Mesenchymal stem cell (in vitro differentiated cells and primary cell): ENCODE measurements around the gene SERPINA12.
"Not testable (repeated sequence)": the region's sequence is repeated elsewhere in the genome, so short reads cannot be mapped to it uniquely, and the experiment has no call there.

Experiments used
- DNase-seq: peaks from one replicate; pipeline ENCODE4 v3.0.0-alpha.2; 2013
- H2AFZ ChIP-seq: one replicate; pipeline ENCODE4 v1.6.1; 2013; ENCODE audit warnings: low read depth, mild to moderate bottlenecking, control low read depth, inconsistent platforms, low read length, moderate library complexity
- H2AK5ac ChIP-seq: 2 replicates; pipeline ENCODE4 v1.6.1; 2013; ENCODE audit warnings: low read length, moderate library complexity, mild to moderate bottlenecking, inconsistent platforms; ENCODE audit not compliant: severe bottlenecking
- H2BK120ac ChIP-seq: one replicate; pipeline ENCODE4 v1.6.1; 2013; ENCODE audit warnings: low read depth, mild to moderate bottlenecking, inconsistent platforms, low read length, moderate library complexity
- H2BK12ac ChIP-seq, 2 experiments: one replicate each; pipeline ENCODE4 v1.6.1; 2013; ENCODE audit warnings: inconsistent platforms in 2 of 2, low read length in 2 of 2, mild to moderate bottlenecking in 2 of 2, moderate library complexity in 2 of 2, control low read depth in 1 of 2
- H2BK15ac ChIP-seq: one replicate; pipeline ENCODE4 v1.6.1; 2013; ENCODE audit warnings: mild to moderate bottlenecking, low read depth, inconsistent platforms; ENCODE audit not compliant: poor library complexity, severe bottlenecking
- H2BK5ac ChIP-seq: 2 replicates; pipeline ENCODE4 v1.6.1; 2013; ENCODE audit warnings: low read depth, mild to moderate bottlenecking, low read length, control low read depth, inconsistent platforms; ENCODE audit not compliant: poor library complexity, severe bottlenecking
- H3K14ac ChIP-seq, 2 experiments: one replicate each; pipeline ENCODE4 v1.6.1; 2013; ENCODE audit warnings: inconsistent platforms in 2 of 2, low read length in 2 of 2, control low read depth in 1 of 2, mild to moderate bottlenecking in 1 of 2, moderate library complexity in 1 of 2
- H3K18ac ChIP-seq, 2 experiments: one replicate each; pipeline ENCODE4 v1.6.1; 2013; ENCODE audit warnings: inconsistent platforms in 2 of 2, low read length in 2 of 2, control low read depth in 1 of 2, low read depth in 1 of 2, mild to moderate bottlenecking in 1 of 2
- H3K23ac ChIP-seq, 2 experiments: one replicate each; pipeline ENCODE4 v1.6.1; 2013; ENCODE audit warnings: inconsistent platforms in 2 of 2, low read length in 2 of 2, mild to moderate bottlenecking in 2 of 2, moderate library complexity in 2 of 2, control low read depth in 1 of 2
- H3K27ac ChIP-seq: 2 replicates; pipeline ENCODE4 v1.5.1; 2013; ENCODE audit warnings: mild to moderate bottlenecking, moderate library complexity, low read length, control low read depth, inconsistent platforms; ENCODE audit not compliant: poor library complexity, severe bottlenecking
- H3K27me3 ChIP-seq, 2 experiments: 2 replicates each; pipeline versions ENCODE4 v1.6.1 to v1.7.0; 2013; ENCODE audit warnings: low read length in 2 of 2, mild to moderate bottlenecking in 2 of 2, moderate library complexity in 2 of 2, control low read depth in 1 of 2, inconsistent platforms in 1 of 2; ENCODE audit not compliant: control insufficient read depth in 1 of 2, insufficient read depth in 1 of 2
- H3K36me3 ChIP-seq, 2 experiments: 2 replicates each; pipeline versions ENCODE4 v1.6.1 to v1.7.0; 2013; ENCODE audit warnings: low read length in 2 of 2, control low read depth in 1 of 2, inconsistent platforms in 1 of 2, low read depth in 1 of 2, mild to moderate bottlenecking in 1 of 2; ENCODE audit not compliant: insufficient read depth in 2 of 2, control insufficient read depth in 1 of 2
- H3K4ac ChIP-seq, 2 experiments: one replicate each; pipeline ENCODE4 v1.6.1; 2013; ENCODE audit warnings: inconsistent platforms in 2 of 2, low read length in 2 of 2, mild to moderate bottlenecking in 2 of 2, moderate library complexity in 2 of 2, control low read depth in 1 of 2, low read depth in 1 of 2
- H3K4me1 ChIP-seq: 2 replicates; pipeline ENCODE4 v1.6.1; 2013; ENCODE audit warnings: low read depth, low read length, control low read depth; ENCODE audit not compliant: control insufficient read depth, insufficient read depth
- H3K4me2 ChIP-seq: 2 replicates; pipeline ENCODE4 v1.6.1; 2013; ENCODE audit warnings: low read length, mild to moderate bottlenecking, inconsistent platforms; ENCODE audit not compliant: poor library complexity, severe bottlenecking
- H3K4me3 ChIP-seq, 2 experiments: 2 replicates each; pipeline versions ENCODE4 v1.5.1 to v1.7.0; 2013; ENCODE audit warnings: low read length in 2 of 2, mild to moderate bottlenecking in 2 of 2, control low read depth in 1 of 2, low read depth in 1 of 2; ENCODE audit not compliant: insufficient read depth in 1 of 2
- H3K79me1 ChIP-seq: replicated peaks from 2 replicates; pipeline ENCODE4 v1.6.1; 2013; ENCODE audit warnings: mild to moderate bottlenecking, control low read depth, low read length, inconsistent platforms; ENCODE audit not compliant: poor library complexity, severe bottlenecking
- H3K9ac ChIP-seq: 2 replicates; pipeline ENCODE4 v1.7.0; 2013; ENCODE audit warnings: mild to moderate bottlenecking, low read length, moderate library complexity
- H3K9me3 ChIP-seq: 2 replicates; pipeline ENCODE4 v1.7.0; 2013; ENCODE audit warnings: mild to moderate bottlenecking, low read length; ENCODE audit not compliant: control insufficient read depth
- H4K8ac ChIP-seq: one replicate; pipeline ENCODE4 v1.6.1; 2013; ENCODE audit warnings: inconsistent platforms, mild to moderate bottlenecking, low read length, moderate library complexity
- H4K91ac ChIP-seq: one replicate; pipeline ENCODE4 v1.6.1; 2013; ENCODE audit warnings: mild to moderate bottlenecking, low read length, inconsistent platforms
- WGBS: methylation state at CpG from one replicate; pipeline ENCODE4 v1.1.7; 2013; ENCODE audit warnings: mixed read lengths; 5-methylcytosine and 5-hydroxymethylcytosine counted together

SERPINA12 gene

GRCh38 chr14:94510481-94510880 lies 1.2 kb upstream of the SERPINA12 start:
- H4K8ac ChIP-seq, H3K14ac ChIP-seq, H3K4ac ChIP-seq, H3K18ac ChIP-seq, H3K9me3 ChIP-seq, H2BK5ac ChIP-seq, H3K4me2 ChIP-seq, H3K4me3 ChIP-seq, H4K91ac ChIP-seq, DNase-seq, H3K23ac ChIP-seq, H2BK120ac ChIP-seq, H3K27ac ChIP-seq, H3K9ac ChIP-seq, H2AK5ac ChIP-seq, H3K4me1 ChIP-seq, H2BK15ac ChIP-seq, H2BK12ac ChIP-seq, H3K79me1 ChIP-seq, H2AFZ ChIP-seq, H3K36me3 ChIP-seq: not testable (repeated sequence)
- WGBS = 66% methylated on average over 2 of the region's 2 CpGs
- H3K27me3 ChIP-seq = peaks cover 0 to 31% of the 10 kb centered on the region in 2 experiments

GRCh38 chr14:94505641-94506040 lies 3.6 kb downstream of the SERPINA12 start:
- H3K4me1 ChIP-seq = no peaks in the 10 kb centered on the region
- no peak overlapping the region for H3K23ac ChIP-seq
- no peak overlapping the region for H2BK12ac ChIP-seq
- no peak for DNase-seq
- no peak overlapping the region for H3K18ac ChIP-seq
- no peak overlapping the region for H3K9ac ChIP-seq
- H3K4me3 ChIP-seq = no peak overlapping the region
- no peak overlapping the region for H3K4me2 ChIP-seq
- no peak overlapping the region for H2AK5ac ChIP-seq
- H2BK5ac ChIP-seq = no peak overlapping the region
- H4K8ac ChIP-seq = no peak overlapping the region
- H4K91ac ChIP-seq = no peak overlapping the region
- no peaks in the 10 kb centered on the region for H3K36me3 ChIP-seq
- H3K14ac ChIP-seq = no peak overlapping the region
- no peaks in the 10 kb centered on the region for H3K9me3 ChIP-seq
- H3K27me3 ChIP-seq = peaks cover 0 to 52% of the 10 kb centered on the region in 2 experiments
- no peak overlapping the region for H2BK15ac ChIP-seq
- WGBS = 85% methylated on average over 8 of the region's 8 CpGs
- H3K27ac ChIP-seq = no peak overlapping the region
- no peak overlapping the region for H2BK120ac ChIP-seq
- no peaks in the 10 kb centered on the region for H3K79me1 ChIP-seq
- H3K4ac ChIP-seq = no peak overlapping the region
- no peak overlapping the region for H2AFZ ChIP-seq

GRCh38 chr14:94505206-94505605 lies 4.1 kb downstream of the SERPINA12 start:
- H3K18ac ChIP-seq = no peak overlapping the region
- no peak overlapping the region for H3K4me2 ChIP-seq
- H3K27me3 ChIP-seq = peaks cover 0 to 56% of the 10 kb centered on the region in 2 experiments
- no peak overlapping the region for H2AK5ac ChIP-seq
- no peak overlapping the region for H3K9ac ChIP-seq
- H3K27ac ChIP-seq = no peak overlapping the region
- no peak overlapping the region for H2AFZ ChIP-seq
- H3K4me3 ChIP-seq = no peak overlapping the region
- H3K14ac ChIP-seq = no peak overlapping the region
- H3K4me1 ChIP-seq = no peaks in the 10 kb centered on the region
- WGBS = 77% methylated on average over 4 of the region's 4 CpGs
- H3K4ac ChIP-seq = no peak overlapping the region
- H4K91ac ChIP-seq = no peak overlapping the region
- no peak overlapping the region for H3K23ac ChIP-seq
- no peaks in the 10 kb centered on the region for H3K79me1 ChIP-seq
- no peaks in the 10 kb centered on the region for H3K9me3 ChIP-seq
- no peak overlapping the region for H2BK120ac ChIP-seq
- no peak overlapping the region for H2BK5ac ChIP-seq
- H2BK12ac ChIP-seq = no peak overlapping the region
- no peak overlapping the region for H4K8ac ChIP-seq
- H2BK15ac ChIP-seq = no peak overlapping the region
- DNase-seq = no peak
- no peaks in the 10 kb centered on the region for H3K36me3 ChIP-seq

- H3K18ac ChIP-seq = no peak overlapping the region
- no peak overlapping the region for H2AFZ ChIP-seq
- no peak overlapping the region for H3K23ac ChIP-seq
- H3K9me3 ChIP-seq = no peaks in the 10 kb centered on the region
- H3K4me1 ChIP-seq = no peaks in the 10 kb centered on the region
- H2BK120ac ChIP-seq = no peak overlapping the region
- H3K27ac ChIP-seq = no peak overlapping the region
- no peak overlapping the region for H2BK5ac ChIP-seq
- no peak overlapping the region for H3K14ac ChIP-seq
- no peak overlapping the region for H3K4me2 ChIP-seq
- H2AK5ac ChIP-seq = no peak overlapping the region
- no peak overlapping the region for H2BK12ac ChIP-seq
- H3K79me1 ChIP-seq = no peaks in the 10 kb centered on the region
- 84% methylated on average over 12 of the region's 16 CpGs for WGBS
- H3K27me3 ChIP-seq = peaks cover 0 to 67% of the 10 kb centered on the region in 2 experiments
- H2BK15ac ChIP-seq = no peak overlapping the region
- no peak overlapping the region for H3K4ac ChIP-seq
- DNase-seq = no peak
- no peak overlapping the region for H3K4me3 ChIP-seq
- H3K9ac ChIP-seq = no peak overlapping the region
- no peak overlapping the region for H4K8ac ChIP-seq
- no peak overlapping the region for H4K91ac ChIP-seq
- H3K36me3 ChIP-seq = no peaks in the 10 kb centered on the region
These were observed 7.4 kb downstream of the SERPINA12 start for GRCh38 chr14:94501588-94502516.
